Osteoblast (primary cell): ENCODE results near the gene PHLDB1. TPM values are rescaled to one million over a fixed set of nuclear protein-coding genes. Genes with fewer than 3 reads are reported as not detected.
A peak's percentile ranks its signal among the peaks of the same experiment; 100 is the strongest.

ENCODE experiments used
- DNase-seq: peaks from one replicate; pipeline ENCODE4 v3.0.0; 2011; ENCODE audit warnings: low spot score, mixed read lengths; ENCODE audit not compliant: insufficient read length; ENCODE audit errors: missing footprints
- H2AFZ ChIP-seq: 2 replicates; pipeline ENCODE4 v1.6.0; 2011; ENCODE audit warnings: mild to moderate bottlenecking, low read length
- H3K27ac ChIP-seq: 2 replicates; pipeline ENCODE4 v1.5.1; 2011; ENCODE audit warnings: mild to moderate bottlenecking, low read depth, low read length, moderate library complexity
- H3K27me3 ChIP-seq: 2 replicates; pipeline ENCODE4 v1.6.0; 2012; ENCODE audit warnings: mild to moderate bottlenecking, control low read depth, inconsistent platforms, low read length, moderate library complexity; ENCODE audit not compliant: insufficient read depth
- H3K36me3 ChIP-seq: 2 replicates; pipeline ENCODE4 v1.5.1; 2011; ENCODE audit warnings: mild to moderate bottlenecking, low read length, control low read depth, moderate library complexity; ENCODE audit not compliant: insufficient read depth
- H3K4me1 ChIP-seq: 2 replicates; pipeline ENCODE4 v1.5.1; 2011; ENCODE audit warnings: mild to moderate bottlenecking, low read length, control low read depth, moderate library complexity; ENCODE audit not compliant: insufficient read depth
- H3K4me2 ChIP-seq: 2 replicates; pipeline ENCODE4 v1.6.0; 2011; ENCODE audit warnings: mild to moderate bottlenecking, low read length; ENCODE audit not compliant: insufficient read depth
- H3K4me3 ChIP-seq: fragments of 200-600 bp; sonication (generic); 3 replicates; pipeline ENCODE4 v1.5.1; 2012; ENCODE audit warnings: mild to moderate bottlenecking, low read length, inconsistent platforms; ENCODE audit not compliant: insufficient read depth
- H3K79me2 ChIP-seq: 2 replicates; pipeline ENCODE4 v1.6.0; 2012; ENCODE audit warnings: mild to moderate bottlenecking, low read length, control low read depth, inconsistent platforms; ENCODE audit not compliant: insufficient read depth
- H3K9me3 ChIP-seq: 2 replicates; pipeline ENCODE4 v1.5.1; 2011; ENCODE audit warnings: low read depth, low read length, control low read depth
- H4K20me1 ChIP-seq: 2 replicates; pipeline ENCODE4 v1.6.0; 2012; ENCODE audit warnings: mild to moderate bottlenecking, low read length, control low read depth; ENCODE audit not compliant: insufficient read depth
- CTCF ChIP-seq: IDR thresholded peaks from 2 replicates; pipeline ENCODE4 v1.5.1; 2011; ENCODE audit warnings: mild to moderate bottlenecking, low read depth, low read length, moderate library complexity; ENCODE audit errors: extremely low read depth
- total RNA-seq: library from RNA; depleted of rRNA; stranded (reverse); fragments of >200 nt; gene quantifications from 2 replicates; pipeline ENCODE4 v1.2.3, GENCODE V29; 2012

PHLDB1 gene
- total RNA-seq, 1 donor = 96.3 TPM

- no peak overlapping the region for H3K4me3 ChIP-seq
- no peak overlapping the region for H3K4me2 ChIP-seq
- H3K27me3 ChIP-seq = no peaks in the 10 kb centered on the region
- no peaks in the 10 kb centered on the region for H3K9me3 ChIP-seq
- no peak for DNase-seq
- peaks cover 55% of the 10 kb centered on the region for H3K36me3 ChIP-seq
- no peak for TF ChIP-seq CTCF
- H3K27ac ChIP-seq = no peak overlapping the region
- no peak overlapping the region for H2AFZ ChIP-seq
- H4K20me1 ChIP-seq = peaks cover 23% of the 10 kb centered on the region
- H3K79me2 ChIP-seq = no peaks in the 10 kb centered on the region
- no peaks in the 10 kb centered on the region for H3K4me1 ChIP-seq
Measured at GRCh38 chr11:118657238-118657637, 49.8 kb downstream of the PHLDB1 start.

- Histone ChIP-seq H3K27ac (no peak overlapping the region), H3K36me3 (peaks cover 49% of the 10 kb centered on the region), H3K9me3 (no peaks in the 10 kb centered on the region), H3K27me3 (no peaks in the 10 kb centered on the region), H3K4me2 (no peak overlapping the region), H3K4me1 (no peaks in the 10 kb centered on the region), H3K4me3 (no peak overlapping the region), H4K20me1 (peaks cover 22% of the 10 kb centered on the region), H2AFZ (no peak overlapping the region), H3K79me2 (no peaks in the 10 kb centered on the region)
- no peak for TF ChIP-seq CTCF
- DNase-seq = no peak
Measured at GRCh38 chr11:118657709-118658428, 50.5 kb downstream of the PHLDB1 start.

GRCh38 chr11:118658429-118659313 lies 51.3 kb downstream of the PHLDB1 start:
- Histone ChIP-seq H3K79me2 (no peaks in the 10 kb centered on the region), H3K27ac (no peak overlapping the region), H3K9me3 (no peaks in the 10 kb centered on the region), H3K27me3 (no peaks in the 10 kb centered on the region), H3K4me1 (no peaks in the 10 kb centered on the region), H2AFZ (no peak overlapping the region), H3K4me2 (peak overlapping the region; percentile 22), H3K4me3 (no peak overlapping the region), H3K36me3 (peaks cover 42% of the 10 kb centered on the region), H4K20me1 (peaks cover 19% of the 10 kb centered on the region)
- peak; percentile 21 for TF ChIP-seq CTCF
- DNase-seq = peak; percentile 88
